SK-N-SH (cell line): ENCODE measurements around the gene BAK1. TPM values are rescaled to one million over a fixed set of nuclear protein-coding genes. Genes with fewer than 3 reads are reported as not detected.

Source experiments
- CTCF ChIA-PET: fragments of 300-600, 350-600 bp; formaldehyde crosslinking; extraction: SDS; loops from one replicate; lab custom pipeline; 2021; lab: Yijun Ruan, JAX
- POLR2A ChIA-PET: fragments of 350-600 bp; sonication (Branson Sonifier 250); formaldehyde crosslinking; extraction: SDS; loops from one replicate; lab custom pipeline; 2020; ENCODE audit warnings: antibody characterized with exemption, inconsistent platforms; lab: Yijun Ruan, JAX
- DNase-seq: peaks from one replicate; pipeline ENCODE4 v3.0.0; 2012
- H2AFZ ChIP-seq: fragments of 200-600 bp; sonication (generic); 2 replicates; pipeline ENCODE4 v1.8.1; 2016; ENCODE audit warnings: antibody characterized with exemption, mild to moderate bottlenecking, low read depth
- H3F3A ChIP-seq: fragments of 200-600 bp; sonication (generic); replicated peaks from 2 replicates; pipeline ENCODE3; 2016; ENCODE audit warnings: antibody characterized with exemption, mild to moderate bottlenecking; ENCODE audit not compliant: insufficient read depth
- H3K27ac ChIP-seq, 2 experiments: fragments of 200-500 bp in 1 of 2; fragments of 200-600 bp in 1 of 2; sonication (Bioruptor generic) in 1 of 2; sonication (generic), shearing (Covaris generic) in 1 of 2; 2 replicates each; pipeline versions ENCODE4 v1.5.1 to v1.6.1; 2014 to 2016; ENCODE audit warnings: low read depth in 2 of 2, inconsistent platforms in 1 of 2, low read length in 1 of 2, mild to moderate bottlenecking in 1 of 2, mixed read lengths in 1 of 2
- H3K27me3 ChIP-seq: fragments of 200-600 bp; sonication (generic), shearing (Covaris generic); 2 replicates; pipeline ENCODE4 v1.6.1; 2016; ENCODE audit warnings: mixed run types; ENCODE audit not compliant: insufficient read depth
- H3K36me3 ChIP-seq, 2 experiments: fragments of 200-500 bp in 1 of 2; fragments of 200-600 bp in 1 of 2; sonication (Bioruptor generic) in 1 of 2; sonication (generic) in 1 of 2; replicated peaks in 1 of 2; 2 replicates each; pipeline versions ENCODE3 to v1.5.1; 2014 to 2016; ENCODE audit warnings: low read length in 1 of 2, mild to moderate bottlenecking in 1 of 2; ENCODE audit not compliant: insufficient read depth in 2 of 2, control insufficient read depth in 1 of 2
- H3K4me1 ChIP-seq, 2 experiments: fragments of 200-500 bp in 1 of 2; fragments of 200-600 bp in 1 of 2; sonication (Bioruptor generic) in 1 of 2; sonication (generic), shearing (Covaris generic) in 1 of 2; 2 replicates each; pipeline versions ENCODE4 v1.5.1 to v1.6.1; 2014 to 2016; ENCODE audit warnings: low read depth in 1 of 2, low read length in 1 of 2, mixed run types in 1 of 2; ENCODE audit not compliant: insufficient read depth in 2 of 2, control insufficient read depth in 1 of 2
- H3K4me2 ChIP-seq: fragments of 200-600 bp; sonication (generic), shearing (Covaris generic); 2 replicates; pipeline ENCODE4 v1.6.1; 2017; ENCODE audit warnings: mixed run types
- H3K4me3 ChIP-seq, 2 experiments: fragments of 200-500 bp in 1 of 2; fragments of 200-600 bp in 1 of 2; sonication (Bioruptor generic) in 1 of 2; sonication (generic), shearing (Covaris generic) in 1 of 2; 2 replicates each; pipeline versions ENCODE4 v1.5.1 to v1.8.1; 2014 to 2016; ENCODE audit warnings: low read depth in 2 of 2, inconsistent platforms in 1 of 2, low read length in 1 of 2, mild to moderate bottlenecking in 1 of 2, mixed read lengths in 1 of 2, moderate library complexity in 1 of 2
- H3K79me2 ChIP-seq: fragments of 200-600 bp; sonication (generic); 2 replicates; pipeline ENCODE4 v1.8.1; 2017; ENCODE audit warnings: mild to moderate bottlenecking; ENCODE audit not compliant: insufficient read depth
- H3K9ac ChIP-seq: fragments of 200-600 bp; sonication (generic); 2 replicates; pipeline ENCODE4 v1.6.1; 2017; ENCODE audit warnings: mixed run types
- H3K9me2 ChIP-seq: fragments of 200-600 bp; sonication (generic); 2 replicates; pipeline ENCODE4 v1.6.1; 2017; ENCODE audit warnings: mixed run types
- H3K9me3 ChIP-seq: fragments of 200-600 bp; sonication (generic); 2 replicates; pipeline ENCODE4 v1.6.1; 2017; ENCODE audit warnings: mixed run types, mild to moderate bottlenecking, moderate library complexity
- H4K20me1 ChIP-seq: fragments of 200-600 bp; sonication (generic); 2 replicates; pipeline ENCODE4 v1.6.1; 2017; ENCODE audit warnings: mild to moderate bottlenecking, mixed run types; ENCODE audit not compliant: insufficient read depth
- GABPA ChIP-seq: IDR thresholded peaks from 2 replicates; pipeline ENCODE4 v1.4.0; 2012; ENCODE audit warnings: low read depth, mild to moderate bottlenecking
- GATA2 ChIP-seq: sonication (generic); formaldehyde crosslinking; IDR thresholded peaks from 2 replicates; pipeline ENCODE4 v1.5.0; 2020; ENCODE audit warnings: mild to moderate bottlenecking, missing genetic modification reagents
- IRF3 ChIP-seq: fragments of 150-350 bp; IDR thresholded peaks from 2 replicates; pipeline ENCODE4 v1.6.1; 2016; ENCODE audit warnings: mild to moderate bottlenecking, low read depth, low read length
- MAX ChIP-seq: IDR thresholded peaks from 2 replicates; pipeline ENCODE4 v1.4.0; 2012; ENCODE audit warnings: low read depth
- MEF2A ChIP-seq: IDR thresholded peaks from 2 replicates; pipeline ENCODE4 v1.4.0; 2012; ENCODE audit warnings: low read depth, borderline replicate concordance
- MXI1 ChIP-seq: IDR thresholded peaks from 2 replicates; pipeline ENCODE4 v1.6.1; 2012; ENCODE audit warnings: mild to moderate bottlenecking, low read depth, low read length, improper control_type of control experiment
- NFIC ChIP-seq: IDR thresholded peaks from 2 replicates; pipeline ENCODE4 v1.4.0; 2012; ENCODE audit warnings: borderline replicate concordance
- NRF1 ChIP-seq: IDR thresholded peaks from 2 replicates; pipeline ENCODE4 v1.6.1; 2012; ENCODE audit warnings: low read depth, mild to moderate bottlenecking, low read length
- RAD21 ChIP-seq: IDR thresholded peaks from 2 replicates; pipeline ENCODE4 v1.6.1; 2012; ENCODE audit warnings: mild to moderate bottlenecking, low read length
- RFX5 ChIP-seq: IDR thresholded peaks from 2 replicates; pipeline ENCODE4 v1.6.1; 2012; ENCODE audit warnings: mild to moderate bottlenecking, improper control_type of control experiment, low read length
- SMC3 ChIP-seq: IDR thresholded peaks from 2 replicates; pipeline ENCODE4 v1.6.1; 2012; ENCODE audit warnings: low read depth, low read length, improper control_type of control experiment
- ZBTB33 ChIP-seq: IDR thresholded peaks from 2 replicates; pipeline ENCODE4 v1.4.0; 2012; ENCODE audit warnings: low read depth, borderline replicate concordance
- WGBS: methylation state at CpG from one replicate; pipeline ENCODE4 v1.1.6; 2017; ENCODE audit warnings: low lambda C conversion rate; 5-methylcytosine and 5-hydroxymethylcytosine counted together
- polyA plus RNA-seq, 3 experiments: library from polyadenylated mRNA; depleted of rRNA; stranded (reverse); fragments of >200 nt; gene quantifications; 2 replicates each; pipeline ENCODE4 v1.2.3, GENCODE V29; 2012

BAK1 gene
- polyA plus RNA-seq, 1 of the 3 experiments (the other 2 are of a cell fraction): 15.4 TPM

- Histone ChIP-seq H4K20me1 (no peaks in the 10 kb centered on the region), H3K9me2 (no peaks in the 10 kb centered on the region), H2AFZ (no peak overlapping the region), H3K9me3 (no peaks in the 10 kb centered on the region), H3K27ac (no peak overlapping the region), H3K9ac (no peak overlapping the region), H3F3A (no peaks in the 10 kb centered on the region), H3K4me1 (peaks cover 0 to 4% of the 10 kb centered on the region in 2 experiments; a peak in 1 of 4 replicates), H3K4me2 (no peak overlapping the region), H3K36me3 (no peaks in the 10 kb centered on the region), H3K4me3 (no peak overlapping the region), H3K27me3 (no peaks in the 10 kb centered on the region), H3K79me2 (no peaks in the 10 kb centered on the region)
- no peak for DNase-seq
- ChIA-PET CTCF (no interaction called here), POLR2A (no interaction called here)
- WGBS: 66% methylated on average over 2 of the region's 2 CpGs
- no peak for TF ChIP-seq NFIC
- TF ChIP-seq IRF3: no peak
- TF ChIP-seq NRF1: no peak
- TF ChIP-seq MXI1: no peak
- TF ChIP-seq MEF2A: no peak
- TF ChIP-seq RAD21: no peak
Observed at GRCh38 chr6:33549896-33550295, 30.2 kb downstream of the BAK1 start.

DNA sequence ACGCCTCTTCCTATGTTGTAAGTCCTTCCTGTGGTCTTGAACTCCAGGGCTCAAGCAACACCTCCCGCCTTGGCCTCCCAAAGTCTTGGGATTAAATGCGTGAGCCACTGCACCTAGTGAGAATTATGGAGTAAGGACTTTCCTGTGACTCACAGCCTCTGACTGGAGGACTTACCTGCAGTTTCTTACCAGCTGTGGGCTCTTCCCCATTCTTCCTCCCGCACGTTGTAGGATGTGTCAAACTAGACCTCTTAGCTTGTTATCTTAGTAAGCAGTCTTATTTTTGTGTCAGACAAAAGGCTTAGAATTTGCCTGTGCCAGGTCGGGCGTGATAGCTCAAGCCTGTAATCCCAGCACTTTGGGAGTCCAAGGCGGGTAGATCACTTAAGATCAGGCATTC lies 30.9 kb downstream of the BAK1 start:
- H3K27me3 ChIP-seq: no peaks in the 10 kb centered on the region
- 89% methylated on average over 8 of the region's 8 CpGs for WGBS
- no peak overlapping the region for H3K9ac ChIP-seq
- CTCF ChIA-PET: no interaction called here
- no peak overlapping the region for H3K4me2 ChIP-seq
- TF ChIP-seq GABPA: no peak
- TF ChIP-seq MXI1: no peak
- TF ChIP-seq NFIC: no peak
- TF ChIP-seq, all 33 proteins: peak for 0
- Histone ChIP-seq H3K9me3 (no peaks in the 10 kb centered on the region), H4K20me1 (no peaks in the 10 kb centered on the region), H3K9me2 (no peaks in the 10 kb centered on the region), H3K27ac (no peak overlapping the region), H3K36me3 (no peaks in the 10 kb centered on the region), H3K4me1 (peaks cover 0 to 4% of the 10 kb centered on the region in 2 experiments; a peak in 1 of 4 replicates), H2AFZ (no peak overlapping the region), H3K79me2 (no peaks in the 10 kb centered on the region), H3K4me3 (no peak overlapping the region), H3F3A (no peaks in the 10 kb centered on the region)
- DNase-seq: no peak
- POLR2A ChIA-PET: no interaction called here

- Histone ChIP-seq H3K9me2 (no peaks in the 10 kb centered on the region), H2AFZ (no peak overlapping the region), H3K4me1 (peaks cover 0 to 4% of the 10 kb centered on the region in 2 experiments; a peak in 1 of 4 replicates), H4K20me1 (no peaks in the 10 kb centered on the region), H3K79me2 (no peaks in the 10 kb centered on the region), H3K4me3 (no peak overlapping the region), H3K27me3 (no peaks in the 10 kb centered on the region), H3K9ac (no peak overlapping the region), H3K36me3 (no peaks in the 10 kb centered on the region), H3K27ac (no peak overlapping the region; a peak in 1 of 4 replicates), H3K9me3 (no peaks in the 10 kb centered on the region), H3K4me2 (no peak overlapping the region), H3F3A (no peaks in the 10 kb centered on the region)
- WGBS: 8% methylated on average over 2 of the region's 2 CpGs
- ChIA-PET POLR2A (no interaction called here), CTCF (interaction anchor here (0.9 kb wide), 1 partner anchor 42 kb away, joined by 3 read pairs; no protein-coding TSS in a partner anchor)
- TF ChIP-seq ZBTB33 (no peak), GATA2 (CRISPR knock-in tag) (0 out of 2 replicates have a peak, but pooled peaks have one; percentile 35), MAX (no peak), RFX5 (no peak), NFIC (no peak), SMC3 (no peak), MEF2A (no peak)
- peak; percentile 42 for DNase-seq
Observed at GRCh38 chr6:33547499-33547898, 32.6 kb downstream of the BAK1 start.
